Panc1 (cell line): ENCODE results near the gene SSC5D.

ENCODE experiments used
- TF ChIP-seq, protein P1 (sequence below), 2 experiments: IDR thresholded peaks; 2 replicates each; pipeline ENCODE4 v1.6.1; 2011 to 2012; ENCODE audit warnings: low read depth in 2 of 2, control low read depth in 1 of 2, low read length in 1 of 2, mild to moderate bottlenecking in 1 of 2, moderate library complexity in 1 of 2; ENCODE audit not compliant: insufficient read depth in 1 of 2
- TF ChIP-seq, protein P2 (sequence below): fragments of 450-650 bp; IDR thresholded peaks from 2 replicates; pipeline ENCODE4 v1.5.1; 2017; ENCODE audit warnings: mild to moderate bottlenecking

DNA sequence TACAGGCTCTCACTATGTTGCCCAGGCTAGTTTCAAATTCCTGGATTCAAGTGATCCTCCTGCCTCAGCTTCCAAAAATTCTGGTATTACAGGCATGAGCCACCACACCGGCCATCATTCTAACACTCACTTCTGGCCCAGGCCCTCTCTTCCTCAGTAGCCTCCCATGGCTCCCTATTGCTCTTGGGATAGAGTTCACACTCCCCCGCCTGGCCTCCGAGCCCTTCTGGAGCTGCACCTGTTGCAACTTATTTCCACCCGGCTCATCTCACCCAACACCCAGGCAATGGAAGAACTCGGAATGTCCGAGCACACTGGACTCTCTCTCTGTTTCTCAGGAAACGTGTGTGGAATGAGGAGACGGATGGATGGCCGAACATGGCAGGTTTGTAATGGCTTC, 66.1 kb downstream of the SSC5D start:
- TF ChIP-seq, protein P1, sequence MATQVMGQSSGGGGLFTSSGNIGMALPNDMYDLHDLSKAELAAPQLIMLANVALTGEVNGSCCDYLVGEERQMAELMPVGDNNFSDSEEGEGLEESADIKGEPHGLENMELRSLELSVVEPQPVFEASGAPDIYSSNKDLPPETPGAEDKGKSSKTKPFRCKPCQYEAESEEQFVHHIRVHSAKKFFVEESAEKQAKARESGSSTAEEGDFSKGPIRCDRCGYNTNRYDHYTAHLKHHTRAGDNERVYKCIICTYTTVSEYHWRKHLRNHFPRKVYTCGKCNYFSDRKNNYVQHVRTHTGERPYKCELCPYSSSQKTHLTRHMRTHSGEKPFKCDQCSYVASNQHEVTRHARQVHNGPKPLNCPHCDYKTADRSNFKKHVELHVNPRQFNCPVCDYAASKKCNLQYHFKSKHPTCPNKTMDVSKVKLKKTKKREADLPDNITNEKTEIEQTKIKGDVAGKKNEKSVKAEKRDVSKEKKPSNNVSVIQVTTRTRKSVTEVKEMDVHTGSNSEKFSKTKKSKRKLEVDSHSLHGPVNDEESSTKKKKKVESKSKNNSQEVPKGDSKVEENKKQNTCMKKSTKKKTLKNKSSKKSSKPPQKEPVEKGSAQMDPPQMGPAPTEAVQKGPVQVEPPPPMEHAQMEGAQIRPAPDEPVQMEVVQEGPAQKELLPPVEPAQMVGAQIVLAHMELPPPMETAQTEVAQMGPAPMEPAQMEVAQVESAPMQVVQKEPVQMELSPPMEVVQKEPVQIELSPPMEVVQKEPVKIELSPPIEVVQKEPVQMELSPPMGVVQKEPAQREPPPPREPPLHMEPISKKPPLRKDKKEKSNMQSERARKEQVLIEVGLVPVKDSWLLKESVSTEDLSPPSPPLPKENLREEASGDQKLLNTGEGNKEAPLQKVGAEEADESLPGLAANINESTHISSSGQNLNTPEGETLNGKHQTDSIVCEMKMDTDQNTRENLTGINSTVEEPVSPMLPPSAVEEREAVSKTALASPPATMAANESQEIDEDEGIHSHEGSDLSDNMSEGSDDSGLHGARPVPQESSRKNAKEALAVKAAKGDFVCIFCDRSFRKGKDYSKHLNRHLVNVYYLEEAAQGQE (IDR thresholded peaks at IDR 0.05; ENCODE audit: insufficient read depth in 1 of 2, low read depth in 2 of 2, low read length in 1 of 2), result no peak
- TF ChIP-seq, protein P2, sequence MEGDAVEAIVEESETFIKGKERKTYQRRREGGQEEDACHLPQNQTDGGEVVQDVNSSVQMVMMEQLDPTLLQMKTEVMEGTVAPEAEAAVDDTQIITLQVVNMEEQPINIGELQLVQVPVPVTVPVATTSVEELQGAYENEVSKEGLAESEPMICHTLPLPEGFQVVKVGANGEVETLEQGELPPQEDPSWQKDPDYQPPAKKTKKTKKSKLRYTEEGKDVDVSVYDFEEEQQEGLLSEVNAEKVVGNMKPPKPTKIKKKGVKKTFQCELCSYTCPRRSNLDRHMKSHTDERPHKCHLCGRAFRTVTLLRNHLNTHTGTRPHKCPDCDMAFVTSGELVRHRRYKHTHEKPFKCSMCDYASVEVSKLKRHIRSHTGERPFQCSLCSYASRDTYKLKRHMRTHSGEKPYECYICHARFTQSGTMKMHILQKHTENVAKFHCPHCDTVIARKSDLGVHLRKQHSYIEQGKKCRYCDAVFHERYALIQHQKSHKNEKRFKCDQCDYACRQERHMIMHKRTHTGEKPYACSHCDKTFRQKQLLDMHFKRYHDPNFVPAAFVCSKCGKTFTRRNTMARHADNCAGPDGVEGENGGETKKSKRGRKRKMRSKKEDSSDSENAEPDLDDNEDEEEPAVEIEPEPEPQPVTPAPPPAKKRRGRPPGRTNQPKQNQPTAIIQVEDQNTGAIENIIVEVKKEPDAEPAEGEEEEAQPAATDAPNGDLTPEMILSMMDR, result no peak
